Liver (tissue), 3 donors: ENCODE data around the gene CCDC88C.

Experiments
- CTCF ChIP-seq: fragments of 150-350 bp; IDR thresholded peaks from 2 replicates; pipeline ENCODE4 v1.5.1; 2017; ENCODE audit warnings: improper control_type of control experiment, low read depth, low read length; ENCODE audit not compliant: missing input control
- EGR1 ChIP-seq, 2 donors: IDR thresholded peaks; 2 replicates each; pipeline ENCODE4 v1.6.1; 2016 to 2018; ENCODE audit warnings: antibody characterized with exemption in 2 of 2, low read depth in 2 of 2
- FOXA2 ChIP-seq: IDR thresholded peaks from 2 replicates; pipeline ENCODE4 v1.6.1; 2016; ENCODE audit warnings: antibody characterized with exemption
- JUND ChIP-seq, 2 donors: IDR thresholded peaks; 2 replicates each; pipeline ENCODE4 v1.6.1; 2016; ENCODE audit warnings: antibody characterized with exemption in 2 of 2
- RXRA ChIP-seq, 2 donors: IDR thresholded peaks; 2 replicates each; pipeline ENCODE4 v1.6.1; 2017 to 2018; ENCODE audit warnings: antibody characterized with exemption in 2 of 2, mild to moderate bottlenecking in 1 of 2
- TAF1 ChIP-seq: conservative IDR thresholded peaks from 2 replicates; pipeline ENCODE4 v1.6.1; 2016; ENCODE audit warnings: antibody characterized with exemption, mild to moderate bottlenecking
- TF ChIP-seq, protein P1 (sequence below): IDR thresholded peaks from 2 replicates; pipeline ENCODE4 v1.6.1; 2016; ENCODE audit warnings: antibody characterized with exemption
- donor health status: healthy.
- donor health status: healthy.

- no peak for TF ChIP-seq CTCF
- no peak for TF ChIP-seq JUND (IDR thresholded peaks at IDR 0.05)
- TF ChIP-seq EGR1 (IDR thresholded peaks at IDR 0.05; ENCODE audit: low read depth in 2 of 2), result no peak
- no peak for TF ChIP-seq FOXA2
- TF ChIP-seq, protein P1, sequence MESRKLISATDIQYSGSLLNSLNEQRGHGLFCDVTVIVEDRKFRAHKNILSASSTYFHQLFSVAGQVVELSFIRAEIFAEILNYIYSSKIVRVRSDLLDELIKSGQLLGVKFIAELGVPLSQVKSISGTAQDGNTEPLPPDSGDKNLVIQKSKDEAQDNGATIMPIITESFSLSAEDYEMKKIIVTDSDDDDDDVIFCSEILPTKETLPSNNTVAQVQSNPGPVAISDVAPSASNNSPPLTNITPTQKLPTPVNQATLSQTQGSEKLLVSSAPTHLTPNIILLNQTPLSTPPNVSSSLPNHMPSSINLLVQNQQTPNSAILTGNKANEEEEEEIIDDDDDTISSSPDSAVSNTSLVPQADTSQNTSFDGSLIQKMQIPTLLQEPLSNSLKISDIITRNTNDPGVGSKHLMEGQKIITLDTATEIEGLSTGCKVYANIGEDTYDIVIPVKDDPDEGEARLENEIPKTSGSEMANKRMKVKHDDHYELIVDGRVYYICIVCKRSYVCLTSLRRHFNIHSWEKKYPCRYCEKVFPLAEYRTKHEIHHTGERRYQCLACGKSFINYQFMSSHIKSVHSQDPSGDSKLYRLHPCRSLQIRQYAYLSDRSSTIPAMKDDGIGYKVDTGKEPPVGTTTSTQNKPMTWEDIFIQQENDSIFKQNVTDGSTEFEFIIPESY, result no peak
- TF ChIP-seq RXRA (IDR thresholded peaks at IDR 0.05), result no peak
- TF ChIP-seq TAF1, result no peak
These were observed 7.5 kb downstream of the CCDC88C start for GRCh38 chr14:91409928-91410718.
